MM.1S (cell line): Measurements from ENCODE around the gene MAGI1.

ENCODE experiments used
- EZH2phosphoT487 ChIP-seq: fragments of 300-600 bp; sonication (generic); IDR thresholded peaks from 2 replicates; pipeline ENCODE4 v1.6.1; 2018; ENCODE audit warnings: antibody characterized with exemption, low read length
- TF ChIP-seq, protein P1 (sequence below): fragments of 300-600 bp; sonication (generic); IDR thresholded peaks from 2 replicates; pipeline ENCODE4 v1.5.1; 2016; ENCODE audit warnings: antibody characterized with exemption, low read length, mixed read lengths

DNA sequence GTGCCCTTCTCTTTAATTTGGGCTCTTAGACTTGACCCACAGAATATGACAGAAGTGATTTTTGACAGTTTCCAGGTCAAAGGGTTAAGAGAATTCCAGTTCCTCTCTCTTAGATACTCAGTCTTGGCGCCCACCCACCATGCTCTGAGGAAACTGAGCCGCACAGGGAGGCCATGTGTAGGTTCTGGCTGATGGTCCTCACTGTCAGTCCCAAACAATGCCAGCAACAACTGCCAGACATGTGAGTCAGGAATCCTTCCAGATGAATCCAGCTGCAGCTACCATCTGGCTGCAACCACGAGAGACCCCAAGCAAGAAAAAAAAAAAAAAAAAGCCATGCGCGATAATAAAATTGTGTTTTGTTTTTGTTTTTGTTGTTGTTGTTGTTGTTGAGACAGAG lies 326.6 kb downstream of the MAGI1 start:
- TF ChIP-seq, protein P1, sequence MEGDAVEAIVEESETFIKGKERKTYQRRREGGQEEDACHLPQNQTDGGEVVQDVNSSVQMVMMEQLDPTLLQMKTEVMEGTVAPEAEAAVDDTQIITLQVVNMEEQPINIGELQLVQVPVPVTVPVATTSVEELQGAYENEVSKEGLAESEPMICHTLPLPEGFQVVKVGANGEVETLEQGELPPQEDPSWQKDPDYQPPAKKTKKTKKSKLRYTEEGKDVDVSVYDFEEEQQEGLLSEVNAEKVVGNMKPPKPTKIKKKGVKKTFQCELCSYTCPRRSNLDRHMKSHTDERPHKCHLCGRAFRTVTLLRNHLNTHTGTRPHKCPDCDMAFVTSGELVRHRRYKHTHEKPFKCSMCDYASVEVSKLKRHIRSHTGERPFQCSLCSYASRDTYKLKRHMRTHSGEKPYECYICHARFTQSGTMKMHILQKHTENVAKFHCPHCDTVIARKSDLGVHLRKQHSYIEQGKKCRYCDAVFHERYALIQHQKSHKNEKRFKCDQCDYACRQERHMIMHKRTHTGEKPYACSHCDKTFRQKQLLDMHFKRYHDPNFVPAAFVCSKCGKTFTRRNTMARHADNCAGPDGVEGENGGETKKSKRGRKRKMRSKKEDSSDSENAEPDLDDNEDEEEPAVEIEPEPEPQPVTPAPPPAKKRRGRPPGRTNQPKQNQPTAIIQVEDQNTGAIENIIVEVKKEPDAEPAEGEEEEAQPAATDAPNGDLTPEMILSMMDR: no peak
- TF ChIP-seq EZH2phosphoT487: no peak
